Aorta (tissue), 4 donors: ENCODE data around the gene PDLIM4. TPM values are rescaled to one million over a fixed set of nuclear protein-coding genes. Genes with fewer than 3 reads are reported as not detected.

Experiments used
- microRNA-seq, 2 donors: library from miRNA; unstranded; fragments of <30 nt; microRNA quantifications; one replicate each; pipeline ENCODE4 v1.2.0, GENCODE V29; 2020
- polyA plus RNA-seq, 2 donors: library from polyadenylated mRNA; stranded (reverse); fragments of 200-250 nt; gene quantifications; one replicate each; pipeline ENCODE4 v1.2.3, GENCODE V29; 2013
- total RNA-seq, 2 donors: library from RNA; stranded (reverse); fragmentation: NEBNext Ultra II Directional; extraction: Animal tissue kit (Norgen Biotek cat#: 25700); gene quantifications; one replicate each; pipeline ENCODE4 v1.2.1, GENCODE V29; 2021
- donor health status: healthy with polysubstance abuse.
- donor health status: Bipolar disorder and iron deficiency.
- donor health status: DM: no; HTN: no; CAD: no.
- donor health status: DM: yes; HTN: yes; CAD: no.

Gene PDLIM4
- total and polyA plus RNA-seq, 4 donors = 12.8 to 70.9 (median 37.4) TPM

Small RNA genes lying within 50 kb of the gene (microRNA-seq; reads per million reads assigned to microRNA genes)
- gene MIR6830 = 0 reads per million in 2 donors

Other genes starting within 250 kb of the PDLIM4 start
- 1 to 10 TPM in 1 of 2 donors, under 1 TPM in 1; 0.42 to 2.3 TPM for gene ACSL6, start 246.0 kb upstream of the PDLIM4 start, total RNA-seq
- under 1 TPM; 0.03 to 0.13 TPM for gene ACSL6, start 246.0 kb upstream of the PDLIM4 start, polyA plus RNA-seq
- gene IL3, start 197.0 kb upstream of the PDLIM4 start, total RNA-seq = not detected
- not detected for gene IL3, start 197.0 kb upstream of the PDLIM4 start, polyA plus RNA-seq
- gene CSF2, start 183.9 kb upstream of the PDLIM4 start, total RNA-seq = under 1 TPM in 1 of 2 donors, not detected in 1; 0.51 TPM
- not detected for gene CSF2, start 183.9 kb upstream of the PDLIM4 start, polyA plus RNA-seq
- gene P4HA2, start 29.8 kb upstream of the PDLIM4 start, total RNA-seq = 10 to 100 TPM; 39.8 to 68.1 TPM
- 10 to 100 TPM; 19.2 to 29.5 TPM for gene P4HA2, start 29.8 kb upstream of the PDLIM4 start, polyA plus RNA-seq
- 1 to 10 TPM; 4.6 to 5.5 TPM for gene SLC22A4, start 36.7 kb downstream of the PDLIM4 start, total RNA-seq
- gene SLC22A4, start 36.7 kb downstream of the PDLIM4 start, polyA plus RNA-seq = 1 to 10 TPM; 1.3 to 1.7 TPM
- 10 to 100 TPM in 1 of 2 donors, 1 to 10 TPM in 1; 8.6 to 14.4 TPM for gene SLC22A5, start 112.0 kb downstream of the PDLIM4 start, total RNA-seq
- gene SLC22A5, start 112.0 kb downstream of the PDLIM4 start, polyA plus RNA-seq = 1 to 10 TPM; 7.6 to 8.9 TPM
- gene IRF1, start 233.1 kb downstream of the PDLIM4 start, total RNA-seq = 10 to 100 TPM; 26.8 to 36.1 TPM
- gene IRF1, start 233.1 kb downstream of the PDLIM4 start, polyA plus RNA-seq = 10 to 100 TPM; 12.9 to 13.1 TPM